SK-N-SH treated with all-trans-retinoic acid at 6 μM for 48 hours (cell line): Measurements from ENCODE around the gene B3GALT5.

Experiments
- ATAC-seq: fragments of 200-7000 bp; cut with Tn5 transposase; 3 replicates; pipeline ENCODE4 v1.9.1; 2020; ENCODE audit warnings: mild to moderate bottlenecking, moderate library complexity
- CSDC2 ChIP-seq: fragments of 250-450 bp; sonication (Bioruptor Pico); IDR thresholded peaks from 2 replicates; pipeline ENCODE4 v1.5.0; 2020; ENCODE audit warnings: mild to moderate bottlenecking, moderate library complexity
- CSRNP3 ChIP-seq: fragments of 250-450 bp; sonication (Bioruptor Pico); IDR thresholded peaks from 2 replicates; pipeline ENCODE4 v1.5.1; 2021; ENCODE audit warnings: mild to moderate bottlenecking, moderate library complexity
- GLIS3 ChIP-seq: fragments of 250-450 bp; sonication (Bioruptor Pico); IDR thresholded peaks from 2 replicates; pipeline ENCODE4 v1.5.0; 2020; ENCODE audit warnings: mild to moderate bottlenecking, moderate library complexity
- OSR1 ChIP-seq: fragments of 250-450 bp; sonication (Bioruptor Pico); IDR thresholded peaks from 2 replicates; pipeline ENCODE4 v1.8.0; 2022; ENCODE audit warnings: moderate library complexity, mild to moderate bottlenecking, inconsistent platforms
- PATZ1 ChIP-seq: fragments of 250-450 bp; sonication (Bioruptor Pico); IDR thresholded peaks from 2 replicates; pipeline ENCODE4 v1.8.0; 2020; ENCODE audit warnings: mild to moderate bottlenecking, moderate library complexity, borderline replicate concordance
- POU6F1 ChIP-seq: fragments of 250-450 bp; sonication (Bioruptor Pico); IDR thresholded peaks from 2 replicates; pipeline ENCODE4 v1.8.0; 2021; ENCODE audit warnings: low read depth, mild to moderate bottlenecking, moderate library complexity, borderline replicate concordance
- PPARA ChIP-seq: fragments of 250-450 bp; sonication (Bioruptor Pico); IDR thresholded peaks from 2 replicates; pipeline ENCODE4 v1.5.0; 2020; ENCODE audit warnings: mild to moderate bottlenecking, borderline replicate concordance
- RARB ChIP-seq: fragments of 250-450 bp; sonication (Bioruptor Pico); IDR thresholded peaks from 2 replicates; pipeline ENCODE4 v1.8.0; 2021; ENCODE audit warnings: mild to moderate bottlenecking, moderate library complexity
- SNAI2 ChIP-seq: fragments of 250-450 bp; sonication (Bioruptor Pico); IDR thresholded peaks from 2 replicates; pipeline ENCODE4 v1.5.0; 2020; ENCODE audit warnings: mild to moderate bottlenecking, moderate library complexity
- TCF4 ChIP-seq: fragments of 250-450 bp; sonication (Bioruptor Pico); IDR thresholded peaks from 2 replicates; pipeline ENCODE4 v1.8.0; 2021; ENCODE audit warnings: mild to moderate bottlenecking, moderate library complexity, borderline replicate concordance
- TSHZ2 ChIP-seq: fragments of 250-450 bp; sonication (Bioruptor Pico); IDR thresholded peaks from 2 replicates; pipeline ENCODE4 v1.5.0; 2020; ENCODE audit warnings: mild to moderate bottlenecking, moderate library complexity
- ZC3H10 ChIP-seq: fragments of 250-450 bp; sonication (Bioruptor Pico); IDR thresholded peaks from 2 replicates; pipeline ENCODE4 v1.5.1; 2021; ENCODE audit warnings: mild to moderate bottlenecking, moderate library complexity
- ZFP3 ChIP-seq: fragments of 250-450 bp; sonication (Bioruptor Pico); IDR thresholded peaks from 2 replicates; pipeline ENCODE4 v1.5.0; 2020; ENCODE audit warnings: mild to moderate bottlenecking, moderate library complexity
- ZFP30 ChIP-seq: fragments of 450-650 bp; formaldehyde crosslinking; IDR thresholded peaks from 2 replicates; pipeline ENCODE4 v1.5.0; 2022; ENCODE audit warnings: mild to moderate bottlenecking, moderate library complexity
- ZNF565 ChIP-seq: fragments of 450-650 bp; formaldehyde crosslinking; conservative IDR thresholded peaks from 2 replicates; pipeline ENCODE4 v1.5.0; 2020; ENCODE audit warnings: low read depth, mild to moderate bottlenecking, moderate library complexity
- ZNF70 ChIP-seq: fragments of 450-650 bp; formaldehyde crosslinking; IDR thresholded peaks from 2 replicates; pipeline ENCODE4 v1.5.0; 2020; ENCODE audit warnings: mild to moderate bottlenecking, moderate library complexity
- ZNF8 ChIP-seq: fragments of 450-650 bp; formaldehyde crosslinking; IDR thresholded peaks from 2 replicates; pipeline ENCODE4 v1.5.0; 2020; ENCODE audit warnings: mild to moderate bottlenecking, moderate library complexity

Gene B3GALT5

GRCh38 chr21:39655589-39655988 is 42.8 kb downstream of the B3GALT5 start:
- no peak for ATAC-seq
- TF ChIP-seq ZFP30 (CRISPR knock-in tag) (no peak), CSDC2 (CRISPR knock-in tag) (no peak), CSRNP3 (no peak), RARB (CRISPR knock-in tag) (no peak), ZFP3 (CRISPR knock-in tag) (no peak), TCF4 (no peak)
- TF ChIP-seq, all 23 proteins: peak for 0

GRCh38 chr21:39656209-39656608 is 43.5 kb downstream of the B3GALT5 start:
- ATAC-seq = no peak

GRCh38 chr21:39657091-39657689 is 44.5 kb downstream of the B3GALT5 start:
- ATAC-seq = no peak
- TF ChIP-seq ZC3H10 (CRISPR knock-in tag) = no peak
- TF ChIP-seq OSR1 (CRISPR knock-in tag) = no peak
- no peak for TF ChIP-seq PPARA (CRISPR knock-in tag)
- TF ChIP-seq TSHZ2 (CRISPR knock-in tag) = no peak
- TF ChIP-seq CSRNP3 = no peak
- no peak for TF ChIP-seq GLIS3

More at GRCh38 chr21:39656209-39656608, 43.5 kb downstream of the B3GALT5 start:
- no peak for TF ChIP-seq CSRNP3

GRCh38 chr21:39658066-39658465 is 45.3 kb downstream of the B3GALT5 start:
- no peak for TF ChIP-seq ZNF8 (CRISPR knock-in tag)
- ATAC-seq = no peak

GRCh38 chr21:39659070-39659815 is 46.5 kb downstream of the B3GALT5 start:
- no peak for ATAC-seq
- TF ChIP-seq CSRNP3 = no peak
- no peak for TF ChIP-seq ZNF70 (CRISPR knock-in tag)
- TF ChIP-seq SNAI2 = no peak
- TF ChIP-seq ZFP3 (CRISPR knock-in tag) = no peak
- no peak for TF ChIP-seq ZNF565 (CRISPR knock-in tag)
- TF ChIP-seq ZC3H10 (CRISPR knock-in tag) = no peak
- TF ChIP-seq TSHZ2 (CRISPR knock-in tag) = no peak
- no peak for TF ChIP-seq POU6F1 (CRISPR knock-in tag)
- no peak for TF ChIP-seq PATZ1 (CRISPR knock-in tag)
- no peak for TF ChIP-seq PPARA (CRISPR knock-in tag)
